Measurements from ENCODE around the gene TLCD4. TPM values are rescaled to one million over a fixed set of nuclear protein-coding genes. Genes with fewer than 3 reads are reported as not detected.
"Not testable (repeated sequence)": the region's sequence is repeated elsewhere in the genome, so short reads cannot be mapped to it uniquely, and the experiment has no call there.

The TLCD4 gene
- total RNA-seq, 1 donor from 2014 or later: 0.10 TPM

GRCh38 chr1:95139039-95139438, 21.9 kb downstream of the TLCD4 start:
- no peak overlapping the region for H3K4me3 Mint-ChIP-seq (ENCODE audit: unreplicated experiment)

GRCh38 chr1:95140791-95141190, 23.6 kb downstream of the TLCD4 start:
- H3K36me3 Mint-ChIP-seq (ENCODE audit: unreplicated experiment): no peaks in the 10 kb centered on the region
- no peak for TF ChIP-seq CTCF (IDR thresholded peaks at IDR 0.05; ENCODE audit: partially characterized antibody, unreplicated experiment)
- H3K9me3 Mint-ChIP-seq (ENCODE audit: unreplicated experiment): no peaks in the 10 kb centered on the region
- no peak for DNase-seq
- H3K4me3 Mint-ChIP-seq (ENCODE audit: unreplicated experiment): no peak overlapping the region
- H3K4me1 Mint-ChIP-seq (ENCODE audit: low read depth, unreplicated experiment): peaks cover 5% of the 10 kb centered on the region
- H3K27me3 Mint-ChIP-seq (ENCODE audit: unreplicated experiment): no peaks in the 10 kb centered on the region
- no peak overlapping the region for H3K27ac Mint-ChIP-seq (ENCODE audit: unreplicated experiment)

More at GRCh38 chr1:95139039-95139438, 21.9 kb downstream of the TLCD4 start:
- Mint-ChIP-seq H3K4me1 (ENCODE audit: low read depth, unreplicated experiment) (peaks cover 5% of the 10 kb centered on the region), H3K27ac (ENCODE audit: unreplicated experiment) (no peak overlapping the region), H3K27me3 (ENCODE audit: unreplicated experiment) (no peaks in the 10 kb centered on the region), H3K36me3 (ENCODE audit: unreplicated experiment) (no peaks in the 10 kb centered on the region), H3K9me3 (ENCODE audit: unreplicated experiment) (no peaks in the 10 kb centered on the region)
- DNase-seq: no peak
- no peak for TF ChIP-seq CTCF (IDR thresholded peaks at IDR 0.05; ENCODE audit: partially characterized antibody, unreplicated experiment)

- H3K27ac Mint-ChIP-seq (ENCODE audit: unreplicated experiment): no peak overlapping the region
- H3K4me3 Mint-ChIP-seq (ENCODE audit: unreplicated experiment): no peak overlapping the region
- H3K9me3 Mint-ChIP-seq (ENCODE audit: unreplicated experiment): no peaks in the 10 kb centered on the region
- no peak for DNase-seq
- no peak for TF ChIP-seq CTCF (IDR thresholded peaks at IDR 0.05; ENCODE audit: partially characterized antibody, unreplicated experiment)
- no peaks in the 10 kb centered on the region for H3K36me3 Mint-ChIP-seq (ENCODE audit: unreplicated experiment)
- no peaks in the 10 kb centered on the region for H3K27me3 Mint-ChIP-seq (ENCODE audit: unreplicated experiment)
- H3K4me1 Mint-ChIP-seq (ENCODE audit: low read depth, unreplicated experiment): peaks cover 19% of the 10 kb centered on the region
These were observed 28.3 kb downstream of the TLCD4 start for GRCh38 chr1:95145493-95145892.

- no peak for DNase-seq
- Mint-ChIP-seq H3K27ac (ENCODE audit: unreplicated experiment) (no peak overlapping the region), H3K27me3 (ENCODE audit: unreplicated experiment) (no peaks in the 10 kb centered on the region), H3K9me3 (ENCODE audit: unreplicated experiment) (no peaks in the 10 kb centered on the region), H3K4me1 (ENCODE audit: low read depth, unreplicated experiment) (peaks cover 16% of the 10 kb centered on the region), H3K36me3 (ENCODE audit: unreplicated experiment) (no peaks in the 10 kb centered on the region), H3K4me3 (ENCODE audit: unreplicated experiment) (no peak overlapping the region)
- TF ChIP-seq CTCF (IDR thresholded peaks at IDR 0.05; ENCODE audit: partially characterized antibody, unreplicated experiment): no peak
These were observed 29.5 kb downstream of the TLCD4 start for GRCh38 chr1:95146637-95147036.

- DNase-seq: no peak
- peaks cover 1% of the 10 kb centered on the region for H3K9me3 Mint-ChIP-seq (ENCODE audit: unreplicated experiment)
- no peak overlapping the region for H3K27ac Mint-ChIP-seq (ENCODE audit: unreplicated experiment)
- peaks cover 11% of the 10 kb centered on the region for H3K4me1 Mint-ChIP-seq (ENCODE audit: low read depth, unreplicated experiment)
- H3K4me3 Mint-ChIP-seq (ENCODE audit: unreplicated experiment): no peak overlapping the region
- no peaks in the 10 kb centered on the region for H3K36me3 Mint-ChIP-seq (ENCODE audit: unreplicated experiment)
- TF ChIP-seq CTCF (IDR thresholded peaks at IDR 0.05; ENCODE audit: partially characterized antibody, unreplicated experiment): no peak
- no peaks in the 10 kb centered on the region for H3K27me3 Mint-ChIP-seq (ENCODE audit: unreplicated experiment)
These were observed 36.9 kb downstream of the TLCD4 start for GRCh38 chr1:95154096-95154495.

- not testable (repeated sequence) for H3K27ac Mint-ChIP-seq (ENCODE audit: unreplicated experiment); H3K27me3 Mint-ChIP-seq (ENCODE audit: unreplicated experiment); H3K4me1 Mint-ChIP-seq (ENCODE audit: low read depth, unreplicated experiment); H3K9me3 Mint-ChIP-seq (ENCODE audit: unreplicated experiment); DNase-seq; H3K4me3 Mint-ChIP-seq (ENCODE audit: unreplicated experiment)
- H3K36me3 Mint-ChIP-seq (ENCODE audit: unreplicated experiment): peaks cover 20% of the 10 kb centered on the region
These were observed 48.4 kb downstream of the TLCD4 start for GRCh38 chr1:95165569-95165968.

Measured in glutamatergic neuron (in vitro differentiated cells).